Measurements from ENCODE around the gene DENND1B.

Gene DENND1B

GRCh38 chr1:197807739-197808453 lies 32.6 kb upstream of the DENND1B start:
- no peaks in the 10 kb centered on the region for H3K27me3 ChIP-seq
- TF ChIP-seq CTCF (IDR thresholded peaks at IDR 0.05; ENCODE audit: low read depth, low read length), result no peak
- DNase-seq, result no peak
- no peak overlapping the region for H3K4me3 ChIP-seq (ENCODE audit: low read depth, low read length)
- no peaks in the 10 kb centered on the region for H3K36me3 ChIP-seq
- no peaks in the 10 kb centered on the region for H3K4me1 ChIP-seq
- H3K9me3 ChIP-seq, result no peaks in the 10 kb centered on the region

- Histone ChIP-seq H3K9me3 (no peaks in the 10 kb centered on the region), H3K27me3 (no peaks in the 10 kb centered on the region), H3K4me3 (ENCODE audit: low read depth, low read length) (no peak overlapping the region), H3K4me1 (no peaks in the 10 kb centered on the region), H3K36me3 (no peaks in the 10 kb centered on the region)
- DNase-seq, result no peak
- TF ChIP-seq CTCF (IDR thresholded peaks at IDR 0.05; ENCODE audit: low read depth, low read length), result no peak
These were observed 31.9 kb upstream of the DENND1B start for GRCh38 chr1:197807216-197807615.

- Histone ChIP-seq H3K9me3 (no peaks in the 10 kb centered on the region; the same call in 1 of the 2 replicates), H3K4me3 (ENCODE audit: low read depth, low read length) (no peak overlapping the region), H3K4me1 (no peaks in the 10 kb centered on the region), H3K36me3 (no peaks in the 10 kb centered on the region), H3K27me3 (no peaks in the 10 kb centered on the region)
- TF ChIP-seq CTCF (IDR thresholded peaks at IDR 0.05; ENCODE audit: low read depth, low read length), result no peak
- DNase-seq, result no peak
These were observed 31.4 kb upstream of the DENND1B start for GRCh38 chr1:197806718-197807117.

- no peak for TF ChIP-seq CTCF (IDR thresholded peaks at IDR 0.05; ENCODE audit: low read depth, low read length)
- H3K4me1 ChIP-seq, result no peaks in the 10 kb centered on the region
- H3K36me3 ChIP-seq, result no peaks in the 10 kb centered on the region
- H3K4me3 ChIP-seq (ENCODE audit: low read depth, low read length), result no peak overlapping the region
- no peaks in the 10 kb centered on the region for H3K27me3 ChIP-seq
- DNase-seq, result no peak
- no peaks in the 10 kb centered on the region; the same call in 1 of the 2 replicates for H3K9me3 ChIP-seq
These were observed 26.4 kb upstream of the DENND1B start for GRCh38 chr1:197801684-197802083.

DNA sequence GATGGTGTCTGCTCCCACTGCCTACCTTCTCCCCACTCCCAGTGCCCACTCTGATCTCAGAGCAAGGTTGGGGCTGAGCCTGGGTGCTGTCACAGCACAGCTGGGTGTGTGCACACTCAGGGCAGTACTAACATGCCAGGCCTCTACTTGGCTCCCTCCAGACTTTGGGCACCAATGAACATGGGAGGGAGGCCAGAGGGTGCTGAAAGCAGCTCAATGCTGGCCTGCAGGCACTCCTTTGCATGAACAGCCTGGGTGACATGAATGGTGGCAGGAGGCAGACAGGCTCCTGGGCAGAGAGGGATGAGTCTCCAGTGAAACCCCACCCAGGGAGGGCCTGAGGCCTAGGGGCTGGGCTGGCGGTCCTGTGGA lies 25.8 kb upstream of the DENND1B start:
- H3K9me3 ChIP-seq, result no peaks in the 10 kb centered on the region; the same call in 1 of the 2 replicates
- no peak for DNase-seq
- no peaks in the 10 kb centered on the region for H3K4me1 ChIP-seq
- H3K4me3 ChIP-seq (ENCODE audit: low read depth, low read length), result no peak overlapping the region
- no peaks in the 10 kb centered on the region for H3K36me3 ChIP-seq
- TF ChIP-seq CTCF (IDR thresholded peaks at IDR 0.05; ENCODE audit: low read depth, low read length), result no peak
- H3K27me3 ChIP-seq, result no peaks in the 10 kb centered on the region

- TF ChIP-seq CTCF (IDR thresholded peaks at IDR 0.05; ENCODE audit: low read depth, low read length), result no peak
- no peak for DNase-seq
- no peaks in the 10 kb centered on the region; the same call in 1 of the 2 replicates for H3K9me3 ChIP-seq
- H3K36me3 ChIP-seq, result no peaks in the 10 kb centered on the region
- no peaks in the 10 kb centered on the region for H3K27me3 ChIP-seq
- H3K4me3 ChIP-seq (ENCODE audit: low read depth, low read length), result no peak overlapping the region
- no peaks in the 10 kb centered on the region for H3K4me1 ChIP-seq
These were observed 25.3 kb upstream of the DENND1B start for GRCh38 chr1:197800379-197801110.
